Stomach (tissue), 19 donors: ENCODE measurements around the gene UCN3. TPM values are rescaled to one million over a fixed set of nuclear protein-coding genes. Genes with fewer than 3 reads are reported as not detected.

Experiments used
- DNase-seq, 2 donors: peaks; one replicate each; pipeline versions ENCODE4 v3.0.0 to v3.0.0-alpha.2; 2013 to 2019
- H3K27ac ChIP-seq, 5 donors: fragments of 200-600 bp in 4 of 5; sonication (generic) in 4 of 5; one replicate each; pipeline ENCODE4 v1.5.1; 2013 to 2019; ENCODE audit warnings: mild to moderate bottlenecking in 1 of 5, moderate library complexity in 1 of 5
- H3K27me3 ChIP-seq, 3 donors: fragments of 200-600 bp; sonication (generic); one replicate each; pipeline ENCODE4 v1.5.1; 2017 to 2019; ENCODE audit warnings: mixed run types in 1 of 3
- H3K36me3 ChIP-seq, 4 donors: fragments of 200-600 bp; sonication (generic); 1 replicate in 3 of 4; 2 replicates in 1 of 4; pipeline ENCODE4 v1.5.1; 2016 to 2019
- H3K4me1 ChIP-seq, 4 donors: fragments of 200-600 bp; sonication (generic); one replicate each; pipeline ENCODE4 v1.5.1; 2016 to 2019
- H3K4me3 ChIP-seq, 4 donors: fragments of 200-600 bp; sonication (generic) in 3 of 4; one replicate each; pipeline ENCODE4 v1.5.1; 2016 to 2019; ENCODE audit warnings: mild to moderate bottlenecking in 1 of 4
- H3K9me3 ChIP-seq, 4 donors: fragments of 200-600 bp; sonication (generic); one replicate each; pipeline ENCODE4 v1.5.1; 2016 to 2019
- CTCF ChIP-seq, 7 experiments: fragments of 450-650 bp in 4 of 7; fragments of 200-600 bp in 3 of 7; sonication (generic) in 3 of 7; IDR thresholded peaks; one replicate each; pipeline ENCODE4 v1.5.1; 2016 to 2019; ENCODE audit warnings: antibody characterized with exemption in 7 of 7, control low read depth in 2 of 7, mild to moderate bottlenecking in 1 of 7
- EP300 ChIP-seq: sonication (generic); formaldehyde crosslinking; IDR thresholded peaks from one replicate; pipeline ENCODE4 v1.6.1; 2017; ENCODE audit warnings: antibody characterized with exemption
- POLR2A ChIP-seq, 4 donors: fragments of 450-650 bp; IDR thresholded peaks; one replicate each; pipeline ENCODE4 v1.6.1; 2016; ENCODE audit warnings: antibody characterized with exemption in 4 of 4, control low read depth in 2 of 4, mild to moderate bottlenecking in 1 of 4, moderate library complexity in 1 of 4
- POLR2AphosphoS5 ChIP-seq, 3 donors: sonication (generic); formaldehyde crosslinking; IDR thresholded peaks; one replicate each; pipeline ENCODE4 v1.6.1; 2016; ENCODE audit warnings: antibody characterized with exemption in 3 of 3
- WGBS, 5 donors: extraction: QIAGEN DNeasy Blood & Tissue Kit in 3 of 5; methylation state at CpG; one replicate each; pipeline versions ENCODE4 v1.1.5 to v1.1.7; 2013 to 2018; 5-methylcytosine and 5-hydroxymethylcytosine counted together
- intact Hi-C: fragments of 100-400 bp; cut with DNase I; formaldehyde crosslinking; loops from one replicate; pipeline ENCODE4 v1.15.1; 2023; ENCODE audit warnings: low total_unique reads
- long read RNA-seq, 10 donors: transcript quantifications; one replicate each; lab custom pipeline, GENCODE V29; 2026
- polyA plus RNA-seq, 3 donors: library from polyadenylated mRNA; stranded (reverse); fragments of 200-250 nt; gene quantifications; one replicate each; pipeline ENCODE4 v1.2.3, GENCODE V29; 2013
- total RNA-seq, 5 donors: library from RNA; depleted of rRNA; stranded (reverse); fragments of >200 nt; gene quantifications; one replicate each; pipeline versions ENCODE4 v1.1.0 to v1.2.3, GENCODE V29; 2014 to 2016
- donor health status: healthy with polysubstance abuse.
- donor health status: Bipolar disorder and iron deficiency.
- donor health status: healthy.

The UCN3 gene
- total RNA-seq = under 1 TPM in 1 of 5 donors, not detected in 4; 0.37 TPM
- polyA plus RNA-seq = under 1 TPM in 2 of 3 donors, not detected in 1; 0.13 to 0.25 TPM
- long read RNA-seq, donor 1, partial matches to known transcripts = 0 of 1 reads
- long read RNA-seq, donor 1, other reads (novel, unspliced or antisense) = 0 of 1 reads
- long read RNA-seq, donor 2, partial matches to known transcripts = 0 of 3 reads
- long read RNA-seq, donor 2, other reads (novel, unspliced or antisense) = 0 of 3 reads
- long read RNA-seq, donor 3 = 0 reads
- long read RNA-seq, donor 4 = 0 reads
- long read RNA-seq, donor 5, partial matches to known transcripts = 0 of 1 reads
- long read RNA-seq, donor 5, other reads (novel, unspliced or antisense) = 0 of 1 reads
- long read RNA-seq, donor 6 = 0 reads
- long read RNA-seq, donor 7 = 0 reads
- long read RNA-seq, donor 8 = 0 reads
- long read RNA-seq, donor 9 = 0 reads
- long read RNA-seq, donor 10, transcript UCN3-201 (2 exons, 1,200 nt) = major isoform, 5 of 5 reads
- long read RNA-seq, donor 10, partial matches to known transcripts = 0 of 5 reads
- long read RNA-seq, donor 10, other reads (novel, unspliced or antisense) = 0 of 5 reads

- H3K27ac ChIP-seq = no peak within 1 kb of the TSS
- no peak for TF ChIP-seq POLR2A (IDR thresholded peaks at IDR 0.05)
- no peak for TF ChIP-seq POLR2AphosphoS5 (IDR thresholded peaks at IDR 0.05)
- TF ChIP-seq CTCF (IDR thresholded peaks at IDR 0.05) = no peak
- TF ChIP-seq EP300 = no peak
- DNase-seq = peak in 1 of 2 donors; percentile 12
- H3K9me3 ChIP-seq = no peaks in the 10 kb centered on the region
- H3K36me3 ChIP-seq = no peaks in the 10 kb centered on the region
- H3K27me3 ChIP-seq = peaks cover 0 to 24% (median 0%) of the 10 kb centered on the region in 3 donors
- 43 to 69% (median 48%) methylated on average over 21 of the region's 21 CpGs for WGBS, 5 donors
- intact Hi-C loops = no loop called here
- H3K4me1 ChIP-seq = peaks cover 0 to 18% (median 9%) of the 10 kb centered on the region in 4 donors
- peak within 1 kb of the TSS in 1 of 4 donors; percentile 9 for H3K4me3 ChIP-seq
These were observed at the start of gene UCN3 for GRCh38 chr10:5364890-5365338. TSS of gene UCN3 (plus strand) at chr10:5364966. CDS start at chr10:5373721, 8,755 bp downstream.

- Histone ChIP-seq H3K36me3 (no peaks in the 10 kb centered on the region), H3K27me3 (no peaks in the 10 kb centered on the region), H3K27ac (no peak overlapping the region), H3K4me1 (no peaks in the 10 kb centered on the region), H3K9me3 (no peaks in the 10 kb centered on the region), H3K4me3 (no peak overlapping the region)
- TF ChIP-seq POLR2A (IDR thresholded peaks at IDR 0.05) (no peak), CTCF (IDR thresholded peaks at IDR 0.05) (no peak), POLR2AphosphoS5 (IDR thresholded peaks at IDR 0.05) (no peak), EP300 (no peak)
- DNase-seq = peak in 1 of 2 donors; percentile 32
- WGBS, 5 donors = 60 to 78% (median 64%) methylated on average over 10 of the region's 10 CpGs
- intact Hi-C loops = no loop called here
These were observed 47.1 kb upstream of the UCN3 start for GRCh38 chr10:5317547-5318107.

GRCh38 chr10:5318148-5318547 lies 46.6 kb upstream of the UCN3 start:
- 78 to 92% (median 86%) methylated on average over 5 of the region's 5 CpGs for WGBS, 5 donors
- no peak for TF ChIP-seq CTCF (IDR thresholded peaks at IDR 0.05)
- TF ChIP-seq POLR2A (IDR thresholded peaks at IDR 0.05) = no peak
- TF ChIP-seq EP300 = no peak
- no peak for TF ChIP-seq POLR2AphosphoS5 (IDR thresholded peaks at IDR 0.05)
- intact Hi-C loops = no loop called here
- H3K9me3 ChIP-seq = no peaks in the 10 kb centered on the region
- H3K4me3 ChIP-seq = no peak overlapping the region
- no peak for DNase-seq
- no peaks in the 10 kb centered on the region for H3K27me3 ChIP-seq
- H3K36me3 ChIP-seq = no peaks in the 10 kb centered on the region
- no peaks in the 10 kb centered on the region for H3K4me1 ChIP-seq
- no peak overlapping the region for H3K27ac ChIP-seq

- 77 to 91% (median 87%) methylated on average over 4 of the region's 4 CpGs for WGBS, 5 donors
- H3K27me3 ChIP-seq = no peaks in the 10 kb centered on the region
- intact Hi-C loops = no loop called here
- DNase-seq = no peak
- no peak overlapping the region for H3K4me3 ChIP-seq
- no peaks in the 10 kb centered on the region for H3K4me1 ChIP-seq
- no peak overlapping the region for H3K27ac ChIP-seq
- H3K36me3 ChIP-seq = no peaks in the 10 kb centered on the region
- H3K9me3 ChIP-seq = no peaks in the 10 kb centered on the region
- no peak for TF ChIP-seq EP300
- TF ChIP-seq CTCF (IDR thresholded peaks at IDR 0.05) = no peak
- TF ChIP-seq POLR2AphosphoS5 (IDR thresholded peaks at IDR 0.05) = no peak
- no peak for TF ChIP-seq POLR2A (IDR thresholded peaks at IDR 0.05)
These were observed 44.9 kb upstream of the UCN3 start for GRCh38 chr10:5319863-5320262.
